Spinal cord (tissue), 10 donors: ENCODE results near the gene SPACA9. TPM values are rescaled to one million over a fixed set of nuclear protein-coding genes. Genes with fewer than 3 reads are reported as not detected.

Experiments
- DNase-seq, 6 donors: peaks; one replicate each; pipeline versions ENCODE4 v3.0.0 to v3.0.0-alpha.2; 2013 to 2015; ENCODE audit warnings: low spot score in 6 of 6, low read depth in 4 of 6
- H3K27ac ChIP-seq: one replicate; pipeline ENCODE4 v1.5.1; 2013; ENCODE audit warnings: low read depth, low read length, control low read depth
- H3K27me3 ChIP-seq: one replicate; pipeline ENCODE4 v1.6.1; 2013; ENCODE audit warnings: low read length; ENCODE audit not compliant: control insufficient read depth, insufficient read depth
- H3K36me3 ChIP-seq: one replicate; pipeline ENCODE4 v1.6.1; 2013; ENCODE audit warnings: low read length; ENCODE audit not compliant: control insufficient read depth, insufficient read depth
- H3K4me1 ChIP-seq: one replicate; pipeline ENCODE4 v1.6.1; 2013; ENCODE audit warnings: low read length; ENCODE audit not compliant: control insufficient read depth, insufficient read depth
- H3K4me3 ChIP-seq: one replicate; pipeline ENCODE4 v1.5.1; 2013; ENCODE audit warnings: low read depth, low read length, control low read depth
- H3K9me3 ChIP-seq: one replicate; pipeline ENCODE4 v1.6.1; 2013; ENCODE audit warnings: low read length; ENCODE audit not compliant: control insufficient read depth, insufficient read depth
- WGBS: methylation state at CpG from one replicate; pipeline ENCODE4 v1.1.5; 2013; ENCODE audit warnings: missing lambda C conversion rate; ENCODE audit not compliant: insufficient coverage; 5-methylcytosine and 5-hydroxymethylcytosine counted together
- polyA plus RNA-seq, 2 donors: library from polyadenylated mRNA; unstranded; fragments of 120-200 nt; gene quantifications; one replicate each; pipeline ENCODE4 v1.2.1, GENCODE V29; 2013; ENCODE audit not compliant: insufficient read length in 2 of 2
- total RNA-seq, 2 donors: library from RNA; depleted of rRNA in 1 of 2; stranded (reverse); fragments of 120-200 nt in 1 of 2; fragments of >200 nt in 1 of 2; gene quantifications; one replicate each; pipeline versions ENCODE4 v1.2.3 to v1.2.4, GENCODE V29; 2013 to 2014
- donor health status: healthy.

The SPACA9 gene
- total and polyA plus RNA-seq, 4 donors = 3.4 to 15.1 (median 12.0) TPM

DNA sequence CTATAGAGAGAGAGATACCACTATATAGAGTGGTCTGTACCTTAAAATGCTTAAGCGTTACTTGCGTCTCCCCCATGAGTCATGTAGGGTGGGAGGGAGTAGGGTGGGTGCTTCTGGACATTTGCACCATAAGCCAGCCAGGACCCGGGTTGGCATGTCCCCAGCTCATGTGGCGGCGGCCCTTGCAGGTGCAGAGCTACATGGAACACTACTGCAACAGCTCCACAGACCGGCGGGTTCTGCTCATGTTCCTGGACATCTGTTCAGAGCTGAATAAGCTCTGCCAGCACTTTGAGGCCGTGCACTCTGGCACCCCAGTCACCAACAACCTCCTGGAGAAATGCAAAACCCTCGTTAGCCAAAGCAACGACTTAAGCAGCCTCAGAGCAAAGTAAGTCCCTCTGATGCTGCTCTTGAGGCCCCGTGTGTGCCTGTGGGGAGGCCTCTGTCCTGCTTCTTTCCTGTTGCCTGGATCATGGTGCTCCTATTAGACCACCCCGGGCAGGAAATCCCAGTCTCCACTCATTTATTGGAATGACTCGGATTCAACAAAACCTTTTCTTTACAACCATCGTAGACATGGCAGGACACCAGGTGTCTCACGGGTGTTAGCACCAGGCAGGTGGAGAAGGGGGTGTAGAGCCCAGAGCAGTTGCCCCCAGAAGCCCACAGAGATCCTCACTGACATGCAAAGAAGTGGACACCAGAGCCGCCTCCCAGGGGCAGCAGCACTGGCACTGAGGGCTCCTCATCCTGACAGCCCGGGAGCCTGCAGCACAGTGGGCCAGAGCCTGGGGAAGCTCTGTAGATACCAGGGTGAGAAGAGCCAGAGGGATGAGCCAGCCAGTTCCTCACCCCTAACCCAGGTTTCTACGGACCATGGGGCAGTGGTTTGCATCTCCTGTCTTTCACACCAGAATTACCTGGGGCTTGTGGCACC, 8.8 kb downstream of the SPACA9 start:
- Histone ChIP-seq H3K9me3 (no peaks in the 10 kb centered on the region), H3K4me1 (no peaks in the 10 kb centered on the region), H3K27me3 (no peaks in the 10 kb centered on the region), H3K36me3 (peaks cover 52% of the 10 kb centered on the region), H3K27ac (no peak overlapping the region), H3K4me3 (no peak overlapping the region)
- 89% methylated on average over 12 of the region's 18 CpGs for WGBS
- DNase-seq = no peak

DNA sequence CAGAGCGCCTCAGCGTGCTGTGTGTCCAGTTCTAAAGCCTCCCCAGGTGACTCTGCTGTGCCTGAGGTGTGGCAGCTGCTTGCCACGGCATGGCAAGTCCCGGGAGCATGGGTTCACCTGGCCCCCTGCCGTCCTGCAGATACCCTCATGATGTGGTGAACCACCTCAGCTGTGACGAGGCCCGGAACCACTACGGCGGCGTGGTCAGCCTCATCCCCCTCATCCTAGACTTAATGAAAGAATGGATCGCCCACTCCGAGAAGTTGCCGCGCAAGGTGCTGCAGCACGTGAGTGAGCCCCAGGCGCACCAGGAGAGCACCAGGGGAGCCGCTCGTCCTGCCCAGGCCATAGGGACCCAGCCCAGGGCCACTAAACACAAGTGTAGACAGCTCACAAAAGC, 9.5 kb downstream of the SPACA9 start:
- no peaks in the 10 kb centered on the region for H3K9me3 ChIP-seq
- H3K27me3 ChIP-seq = no peaks in the 10 kb centered on the region
- DNase-seq = no peak
- H3K4me3 ChIP-seq = no peak overlapping the region
- no peaks in the 10 kb centered on the region for H3K4me1 ChIP-seq
- no peak overlapping the region for H3K27ac ChIP-seq
- 94% methylated on average over 16 of the region's 18 CpGs for WGBS
- H3K36me3 ChIP-seq = peaks cover 56% of the 10 kb centered on the region

DNA sequence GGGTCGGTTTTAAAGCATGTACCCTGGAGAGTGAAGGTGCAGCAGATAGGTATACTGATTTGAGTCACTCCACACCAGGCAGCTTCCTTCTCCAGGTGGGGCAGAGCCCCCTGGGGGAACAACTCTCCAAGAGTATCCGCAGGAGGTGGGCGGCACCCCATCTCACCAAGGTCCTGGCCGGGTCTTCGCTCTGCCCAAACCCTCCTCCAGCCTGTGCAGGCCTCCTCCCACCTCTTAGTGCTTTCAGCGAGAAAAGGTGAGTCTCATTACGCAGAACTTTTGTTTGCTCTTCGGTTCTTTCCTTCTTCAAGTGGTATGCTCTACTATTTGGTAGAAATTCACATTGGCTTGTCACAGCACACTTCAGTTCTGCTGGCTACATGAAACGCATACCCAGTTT, 13.7 kb downstream of the SPACA9 start:
- no peak for DNase-seq
- Histone ChIP-seq H3K27ac (no peak overlapping the region), H3K4me3 (no peak overlapping the region), H3K4me1 (peaks cover 9% of the 10 kb centered on the region), H3K9me3 (no peaks in the 10 kb centered on the region), H3K27me3 (no peaks in the 10 kb centered on the region), H3K36me3 (peaks cover 58% of the 10 kb centered on the region)
- WGBS = 89% methylated on average over 6 of the region's 9 CpGs

DNA sequence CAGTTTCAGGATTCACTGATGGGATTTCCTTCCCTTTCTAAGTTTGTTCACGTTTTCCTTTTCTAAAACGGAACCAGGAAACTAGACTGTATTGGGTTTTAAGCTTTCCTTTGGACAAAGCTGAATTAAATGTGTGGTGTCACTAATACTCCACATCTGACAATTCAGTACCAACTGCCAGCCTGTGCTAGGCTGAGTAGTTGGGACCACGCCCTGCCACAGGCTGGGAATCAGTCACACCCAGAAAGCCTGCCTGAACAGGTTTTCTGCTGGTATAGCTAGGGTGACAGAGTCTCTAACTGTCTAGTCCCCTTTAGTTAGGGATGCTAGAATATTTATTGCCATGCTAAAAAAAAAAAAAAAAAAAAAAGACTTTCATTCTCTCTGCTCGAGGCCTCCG, 15.6 kb downstream of the SPACA9 start:
- no peak overlapping the region for H3K4me3 ChIP-seq
- no peaks in the 10 kb centered on the region for H3K27me3 ChIP-seq
- peaks cover 9% of the 10 kb centered on the region for H3K4me1 ChIP-seq
- H3K36me3 ChIP-seq = peaks cover 50% of the 10 kb centered on the region
- no peak overlapping the region for H3K27ac ChIP-seq
- no CpG with 5 or more reads among the region's 5 CpGs for WGBS
- DNase-seq = no peak
- H3K9me3 ChIP-seq = no peaks in the 10 kb centered on the region

DNA sequence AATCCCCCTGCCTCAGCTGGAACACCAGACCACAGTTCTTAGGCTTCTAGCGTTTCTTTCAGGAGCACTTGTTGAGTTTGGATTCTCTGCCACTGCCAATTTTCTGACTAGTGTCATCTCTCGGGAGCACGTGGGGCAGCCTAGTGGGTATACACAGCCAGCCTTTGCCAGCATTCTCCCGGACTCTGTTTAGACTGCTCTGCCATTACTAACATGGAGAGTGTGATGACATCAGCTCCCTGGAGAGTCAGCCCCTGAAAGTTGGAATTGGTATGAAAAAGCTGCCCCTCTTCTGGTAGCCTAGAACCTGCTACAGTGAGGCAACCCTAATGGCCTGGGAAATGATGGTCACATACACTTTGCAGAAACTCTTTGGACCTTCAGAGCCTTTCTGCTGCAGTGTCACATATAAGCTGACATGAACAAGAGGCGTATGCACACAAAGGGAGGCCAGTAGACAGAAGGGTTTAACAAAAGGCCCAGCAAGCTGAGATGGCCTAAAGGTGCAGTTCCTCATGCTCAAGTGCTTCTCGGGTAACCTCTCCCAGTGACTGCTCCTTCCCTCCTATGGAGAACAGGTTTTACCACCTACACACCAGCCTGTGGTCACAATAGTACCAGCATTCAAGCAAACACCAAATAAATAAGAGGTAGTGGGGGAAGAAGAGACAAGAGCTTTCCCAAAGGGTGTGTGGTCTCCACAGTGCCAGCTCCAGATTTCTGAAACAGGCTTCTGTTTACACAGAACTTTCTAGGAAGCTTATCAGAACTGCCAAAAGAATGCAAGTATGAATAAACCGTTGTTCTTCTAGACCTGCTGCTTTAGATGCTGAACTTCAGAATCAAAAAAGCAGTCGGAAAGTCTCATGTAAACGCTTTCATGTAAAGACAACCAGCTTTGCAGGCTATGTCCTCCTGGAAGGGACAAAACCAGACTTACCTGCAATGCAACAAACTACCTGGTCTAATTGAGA, 16.5 kb downstream of the SPACA9 start:
- no peaks in the 10 kb centered on the region for H3K27me3 ChIP-seq
- 92% methylated on average over 5 of the region's 9 CpGs for WGBS
- H3K36me3 ChIP-seq = peaks cover 56% of the 10 kb centered on the region
- no peak overlapping the region for H3K4me3 ChIP-seq
- DNase-seq = no peak
- H3K4me1 ChIP-seq = peaks cover 9% of the 10 kb centered on the region
- H3K27ac ChIP-seq = no peak overlapping the region
- H3K9me3 ChIP-seq = no peaks in the 10 kb centered on the region

DNA sequence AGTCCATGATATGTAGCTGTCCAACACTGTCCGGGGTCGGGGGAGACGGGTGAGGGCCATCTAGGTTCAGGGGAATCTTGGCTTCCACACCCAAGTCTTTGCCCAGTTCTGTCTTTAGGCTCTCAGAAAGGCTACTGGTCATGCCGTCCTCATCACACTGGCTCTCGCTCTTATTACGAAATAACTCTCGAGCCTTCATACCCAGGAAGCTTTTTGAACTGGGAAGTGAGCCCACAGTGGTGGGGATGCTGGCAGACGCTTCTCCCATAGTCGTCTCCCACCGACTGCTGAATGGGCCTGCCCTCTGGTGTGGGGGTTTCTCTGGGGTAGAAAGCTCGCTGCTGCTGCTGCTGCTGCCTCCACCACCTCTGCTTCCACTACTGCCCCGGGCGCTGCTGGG, 17.6 kb downstream of the SPACA9 start:
- peaks cover 9% of the 10 kb centered on the region for H3K4me1 ChIP-seq
- H3K36me3 ChIP-seq = peaks cover 65% of the 10 kb centered on the region
- no peaks in the 10 kb centered on the region for H3K27me3 ChIP-seq
- 92% methylated on average over 7 of the region's 13 CpGs for WGBS
- H3K27ac ChIP-seq = peak overlapping the region; percentile 33
- DNase-seq = no peak
- H3K4me3 ChIP-seq = no peak overlapping the region
- no peaks in the 10 kb centered on the region for H3K9me3 ChIP-seq

DNA sequence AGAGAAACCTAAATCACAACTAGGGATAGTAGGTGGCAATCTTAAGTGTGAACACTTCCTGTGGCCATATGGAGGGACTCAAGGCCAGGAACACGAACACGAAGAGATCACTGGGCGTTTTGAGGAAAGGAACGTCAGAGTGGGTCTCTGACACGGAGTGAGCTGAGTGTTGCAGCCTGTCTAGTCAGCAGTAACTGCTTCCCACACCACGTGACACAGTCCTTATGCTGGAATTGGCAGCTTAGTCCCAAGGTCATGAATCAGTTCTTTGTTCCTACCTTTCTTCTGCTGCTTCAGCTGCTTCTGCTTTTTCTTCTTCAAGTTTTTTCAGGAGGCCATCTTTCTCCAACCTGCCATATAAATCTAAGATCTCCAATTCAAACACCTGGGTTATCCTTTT, 18.2 kb downstream of the SPACA9 start:
- H3K4me3 ChIP-seq = no peak overlapping the region
- H3K27ac ChIP-seq = peak overlapping the region; percentile 33
- DNase-seq = peak in 4 of 6 donors; percentile 33 to 73 (median 52)
- no peaks in the 10 kb centered on the region for H3K27me3 ChIP-seq
- H3K9me3 ChIP-seq = no peaks in the 10 kb centered on the region
- H3K36me3 ChIP-seq = peaks cover 64% of the 10 kb centered on the region
- peaks cover 9% of the 10 kb centered on the region for H3K4me1 ChIP-seq
- 60% methylated on average over 6 of the region's 6 CpGs for WGBS

DNA sequence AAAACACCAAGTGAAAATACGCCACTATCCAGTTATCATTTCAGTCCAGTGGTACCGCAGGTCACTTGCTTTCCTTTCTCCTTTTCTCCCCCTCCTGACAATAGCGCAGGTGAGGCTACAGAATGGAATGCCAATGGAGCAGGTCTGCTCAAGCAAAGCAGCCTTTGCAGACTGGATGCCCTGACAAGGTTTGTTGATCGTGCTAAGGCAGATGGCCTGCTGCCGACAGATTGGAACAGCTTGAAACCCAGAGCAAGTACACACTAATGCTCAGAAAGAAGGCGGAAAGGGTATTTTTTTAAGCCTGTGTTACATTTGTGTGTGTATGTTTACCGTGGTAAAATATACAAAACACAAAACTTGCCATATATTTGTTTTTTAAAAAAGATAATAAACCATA, 19.4 kb downstream of the SPACA9 start:
- H3K27me3 ChIP-seq = no peaks in the 10 kb centered on the region
- no peak overlapping the region for H3K4me3 ChIP-seq
- H3K27ac ChIP-seq = no peak overlapping the region
- H3K4me1 ChIP-seq = peaks cover 9% of the 10 kb centered on the region
- no peaks in the 10 kb centered on the region for H3K9me3 ChIP-seq
- 76% methylated on average over 5 of the region's 7 CpGs for whole genome bisulfite sequencing
- peak in 1 of 6 donors; percentile 56 for DNase-seq
- peaks cover 54% of the 10 kb centered on the region for H3K36me3 ChIP-seq

DNA sequence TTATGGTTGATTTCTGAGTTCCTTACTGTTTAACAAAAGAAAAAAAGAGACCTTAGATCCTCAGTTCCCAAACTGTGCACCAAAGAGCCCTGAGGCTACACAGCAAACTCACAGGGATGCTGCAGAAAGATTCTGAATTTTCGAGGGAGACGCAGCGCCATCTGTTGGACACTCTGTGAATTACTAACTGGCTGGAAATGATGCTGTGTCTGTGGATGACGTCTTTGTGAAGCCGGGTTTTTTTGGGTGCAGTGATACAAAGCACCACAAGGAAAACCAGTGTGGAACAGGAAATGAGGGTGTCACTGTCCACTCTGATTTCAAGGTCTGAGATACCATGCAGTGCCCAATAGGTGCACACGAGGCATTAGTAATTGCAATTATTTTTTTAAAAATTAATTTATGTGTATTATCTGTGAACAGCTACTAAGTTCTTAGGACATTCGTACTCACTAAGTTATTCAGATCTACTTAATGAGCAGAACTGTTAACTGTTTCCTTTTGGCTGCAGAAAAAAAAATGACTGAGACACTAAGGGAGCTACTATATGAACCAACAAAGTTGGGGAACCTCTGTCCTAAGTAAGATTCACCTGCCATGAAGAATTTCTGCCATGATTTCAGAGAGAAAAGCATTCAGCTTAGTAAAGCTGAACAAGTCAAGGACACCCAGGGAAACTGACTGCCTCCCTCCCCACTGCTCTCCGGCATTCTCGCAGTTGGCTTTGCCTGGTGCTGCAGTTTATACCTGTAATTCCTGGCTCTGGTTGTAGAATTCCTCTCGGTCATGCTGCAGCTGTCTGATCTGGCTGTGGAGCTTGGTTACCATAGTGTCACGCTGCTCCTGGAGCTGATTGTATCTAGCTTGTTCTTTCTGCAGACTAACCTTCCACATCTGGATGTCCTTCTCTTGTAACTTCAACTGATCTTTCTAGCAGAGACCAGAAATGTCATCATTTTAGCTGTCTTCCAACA, 23.4 kb downstream of the SPACA9 start:
- no peak overlapping the region for H3K27ac ChIP-seq
- H3K9me3 ChIP-seq = no peaks in the 10 kb centered on the region
- 31% methylated on average over 8 of the region's 11 CpGs for WGBS
- H3K4me3 ChIP-seq = no peak overlapping the region
- no peaks in the 10 kb centered on the region for H3K27me3 ChIP-seq
- peak; percentile 61 to 96 (median 84) for DNase-seq
- H3K4me1 ChIP-seq = peaks cover under 1% of the 10 kb centered on the region
- H3K36me3 ChIP-seq = peaks cover 52% of the 10 kb centered on the region
